SK-N-MC (cell line): Measurements from ENCODE around the gene AFP.

Experiments
- DNase-seq: peaks from one replicate; pipeline ENCODE4 v3.0.0-alpha.2; 2011; ENCODE audit warnings: low read depth, low spot score
- H3K27ac ChIP-seq: fragments of 200-600 bp; sonication (generic); 2 replicates; pipeline ENCODE4 v1.5.1; 2016; ENCODE audit warnings: mixed run types
- H3K36me3 ChIP-seq: fragments of 200-600 bp; sonication (generic); 2 replicates; pipeline ENCODE4 v1.6.1; 2017; ENCODE audit warnings: antibody characterized with exemption, low read length, mixed read lengths; ENCODE audit not compliant: insufficient read depth
- H3K4me3 ChIP-seq: fragments of 200-600 bp; sonication (generic); 2 replicates; pipeline ENCODE4 v1.5.1; 2016
- H3K9ac ChIP-seq: fragments of 200-600 bp; sonication (generic); 2 replicates; pipeline ENCODE4 v1.8.0; 2017; ENCODE audit warnings: mixed run types, mixed read lengths; ENCODE audit not compliant: insufficient read length
- H3K9me3 ChIP-seq: fragments of 200-600 bp; sonication (generic); 2 replicates; pipeline ENCODE4 v1.6.1; 2017; ENCODE audit warnings: low read depth, mild to moderate bottlenecking, antibody characterized with exemption, low read length, moderate library complexity, mixed read lengths
- EZH2 ChIP-seq: fragments of 200-600 bp; sonication (generic); IDR thresholded peaks from one replicate; pipeline ENCODE4 v1.6.1; 2017; ENCODE audit warnings: antibody characterized with exemption
- FOXP2 ChIP-seq: optimal IDR thresholded peaks from 2 replicates; pipeline ENCODE3; 2011; ENCODE audit warnings: mild to moderate bottlenecking, moderate library complexity; ENCODE audit not compliant: insufficient read depth; ENCODE audit errors: extremely low read length, control extremely low read depth
- POLR2AphosphoS5 ChIP-seq: IDR thresholded peaks from 2 replicates; pipeline ENCODE4 v1.6.1; 2012; ENCODE audit warnings: mild to moderate bottlenecking, low read depth, low read length, borderline replicate concordance

The AFP gene

DNA sequence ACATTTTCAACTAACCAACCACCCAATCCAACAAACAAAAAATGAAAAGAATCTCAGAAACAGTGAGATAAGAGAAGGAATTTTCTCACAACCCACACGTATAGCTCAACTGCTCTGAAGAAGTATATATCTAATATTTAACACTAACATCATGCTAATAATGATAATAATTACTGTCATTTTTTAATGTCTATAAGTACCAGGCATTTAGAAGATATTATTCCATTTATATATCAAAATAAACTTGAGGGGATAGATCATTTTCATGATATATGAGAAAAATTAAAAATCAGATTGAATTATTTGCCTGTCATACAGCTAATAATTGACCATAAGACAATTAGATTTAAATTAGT, 4.2 kb upstream of the AFP start:
- TF ChIP-seq POLR2AphosphoS5 (no peak), FOXP2 (no peak), EZH2 (no peak)
- DNase-seq: no peak

DNA sequence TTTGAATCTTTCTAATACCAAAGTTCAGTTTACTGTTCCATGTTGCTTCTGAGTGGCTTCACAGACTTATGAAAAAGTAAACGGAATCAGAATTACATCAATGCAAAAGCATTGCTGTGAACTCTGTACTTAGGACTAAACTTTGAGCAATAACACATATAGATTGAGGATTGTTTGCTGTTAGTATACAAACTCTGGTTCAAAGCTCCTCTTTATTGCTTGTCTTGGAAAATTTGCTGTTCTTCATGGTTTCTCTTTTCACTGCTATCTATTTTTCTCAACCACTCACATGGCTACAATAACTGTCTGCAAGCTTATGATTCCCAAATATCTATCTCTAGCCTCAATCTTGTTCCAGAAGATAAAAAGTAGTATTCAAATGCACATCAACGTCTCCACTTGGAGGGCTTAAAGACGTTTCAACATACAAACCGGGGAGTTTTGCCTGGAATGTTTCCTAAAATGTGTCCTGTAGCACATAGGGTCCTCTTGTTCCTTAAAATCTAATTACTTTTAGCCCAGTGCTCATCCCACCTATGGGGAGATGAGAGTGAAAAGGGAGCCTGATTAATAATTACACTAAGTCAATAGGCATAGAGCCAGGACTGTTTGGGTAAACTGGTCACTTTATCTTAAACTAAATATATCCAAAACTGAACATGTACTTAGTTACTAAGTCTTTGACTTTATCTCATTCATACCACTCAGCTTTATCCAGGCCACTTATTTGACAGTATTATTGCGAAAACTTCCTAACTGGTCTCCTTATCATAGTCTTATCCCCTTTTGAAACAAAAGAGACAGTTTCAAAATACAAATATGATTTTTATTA, 3.6 kb upstream of the AFP start:
- Histone ChIP-seq H3K36me3 (no peaks in the 10 kb centered on the region), H3K9ac (no peak overlapping the region)

More for the DNA sequence above, 4.2 kb upstream of the AFP start:
- Histone ChIP-seq H3K9me3 (no peaks in the 10 kb centered on the region), H3K27ac (no peak overlapping the region), H3K4me3 (no peak overlapping the region), H3K36me3 (no peaks in the 10 kb centered on the region), H3K9ac (no peak overlapping the region)

DNA sequence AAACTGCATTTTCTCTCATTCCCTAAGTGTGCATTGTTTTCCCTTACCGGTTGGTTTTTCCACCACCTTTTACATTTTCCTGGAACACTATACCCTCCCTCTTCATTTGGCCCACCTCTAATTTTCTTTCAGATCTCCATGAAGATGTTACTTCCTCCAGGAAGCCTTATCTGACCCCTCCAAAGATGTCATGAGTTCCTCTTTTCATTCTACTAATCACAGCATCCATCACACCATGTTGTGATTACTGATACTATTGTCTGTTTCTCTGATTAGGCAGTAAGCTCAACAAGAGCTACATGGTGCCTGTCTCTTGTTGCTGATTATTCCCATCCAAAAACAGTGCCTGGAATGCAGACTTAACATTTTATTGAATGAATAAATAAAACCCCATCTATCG, 2.9 kb upstream of the AFP start:
- no peak overlapping the region for H3K27ac ChIP-seq
- no peak overlapping the region for H3K4me3 ChIP-seq
- no peaks in the 10 kb centered on the region for H3K9me3 ChIP-seq

More for the DNA sequence above, 3.6 kb upstream of the AFP start:
- H3K9me3 ChIP-seq: no peaks in the 10 kb centered on the region
- TF ChIP-seq FOXP2 (no peak), EZH2 (no peak), POLR2AphosphoS5 (no peak)
- H3K27ac ChIP-seq: no peak overlapping the region
- DNase-seq: no peak
- H3K4me3 ChIP-seq: no peak overlapping the region

DNA sequence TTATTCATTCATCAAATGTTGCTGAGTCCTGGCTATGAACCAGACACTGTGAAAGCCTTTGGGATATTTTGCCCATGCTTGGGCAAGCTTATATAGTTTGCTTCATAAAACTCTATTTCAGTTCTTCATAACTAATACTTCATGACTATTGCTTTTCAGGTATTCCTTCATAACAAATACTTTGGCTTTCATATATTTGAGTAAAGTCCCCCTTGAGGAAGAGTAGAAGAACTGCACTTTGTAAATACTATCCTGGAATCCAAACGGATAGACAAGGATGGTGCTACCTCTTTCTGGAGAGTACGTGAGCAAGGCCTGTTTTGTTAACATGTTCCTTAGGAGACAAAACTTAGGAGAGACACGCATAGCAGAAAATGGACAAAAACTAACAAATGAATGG, 1.7 kb upstream of the AFP start:
- H3K27ac ChIP-seq: no peak overlapping the region
- no peak overlapping the region for H3K4me3 ChIP-seq
- TF ChIP-seq EZH2 (no peak), POLR2AphosphoS5 (no peak), FOXP2 (no peak)
- H3K9ac ChIP-seq: no peak overlapping the region
- no peak for DNase-seq
- H3K36me3 ChIP-seq: no peaks in the 10 kb centered on the region
- no peaks in the 10 kb centered on the region for H3K9me3 ChIP-seq

More for the DNA sequence above, 2.9 kb upstream of the AFP start:
- DNase-seq: no peak
- Histone ChIP-seq H3K9ac (no peak overlapping the region), H3K36me3 (no peaks in the 10 kb centered on the region)
- TF ChIP-seq POLR2AphosphoS5 (no peak), FOXP2 (no peak), EZH2 (no peak)

DNA sequence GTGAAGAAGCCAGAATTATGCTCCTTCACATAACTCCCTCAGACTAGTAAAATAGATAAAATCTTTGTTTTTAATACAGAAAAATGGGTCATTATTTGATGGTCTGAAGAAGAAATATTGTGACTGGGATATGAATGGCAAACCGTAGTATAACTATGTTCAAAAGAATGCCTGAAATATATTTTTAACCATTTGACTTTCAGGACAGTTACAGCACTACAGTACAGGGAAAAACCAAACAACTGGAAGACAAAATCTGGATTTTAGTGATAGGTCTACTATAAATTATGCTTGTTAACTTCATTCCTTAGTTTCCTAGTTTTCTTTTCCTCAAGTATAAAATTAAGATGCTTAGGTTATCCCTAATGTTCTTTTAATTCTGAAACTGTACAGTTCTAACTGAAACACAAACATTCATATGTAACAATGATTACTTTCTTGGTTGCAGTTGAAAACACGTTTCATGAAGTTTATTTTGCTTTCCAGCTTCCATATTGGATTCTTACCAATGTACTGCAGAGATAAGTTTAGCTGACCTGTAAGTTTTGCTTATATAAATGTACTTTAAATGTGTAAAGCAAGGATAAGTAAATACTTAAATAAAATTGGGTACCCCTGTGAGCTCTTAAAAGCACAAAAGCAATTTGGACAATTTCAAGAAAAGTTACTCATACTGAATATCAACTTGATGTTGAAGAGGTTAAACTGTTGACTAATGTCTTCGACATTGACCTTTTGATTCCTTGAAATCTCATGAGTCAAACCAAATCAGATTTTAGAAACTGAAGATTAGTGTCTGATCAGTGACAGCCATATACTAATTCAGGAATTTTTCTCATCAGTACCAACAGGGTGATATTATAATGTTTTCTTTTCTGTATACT, 895 bp downstream of the AFP start:
- H3K36me3 ChIP-seq: no peaks in the 10 kb centered on the region
- no peaks in the 10 kb centered on the region for H3K9me3 ChIP-seq
- H3K9ac ChIP-seq: no peak overlapping the region
- no peak overlapping the region for H3K27ac ChIP-seq
- no peak overlapping the region for H3K4me3 ChIP-seq
- TF ChIP-seq FOXP2 (no peak), POLR2AphosphoS5 (no peak), EZH2 (no peak)
- DNase-seq: no peak

DNA sequence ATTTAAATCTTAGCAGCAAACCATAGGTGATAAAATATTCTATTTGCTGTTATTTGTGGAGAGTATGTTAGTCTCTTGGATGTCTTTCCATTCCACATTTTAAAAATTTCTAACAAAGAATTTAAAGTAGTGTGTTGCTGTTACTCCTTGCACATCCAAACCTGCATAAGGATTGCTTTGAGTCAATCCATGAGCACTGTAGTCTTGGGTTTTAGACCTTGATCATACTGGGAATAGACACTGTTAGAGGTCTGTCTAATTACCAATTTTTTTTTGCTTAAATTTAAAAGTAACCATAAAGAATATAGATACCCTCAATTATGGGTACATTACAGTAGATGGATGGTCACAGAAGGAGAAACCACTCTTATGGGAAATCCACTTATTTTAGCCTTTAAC, 1.5 kb downstream of the AFP start:
- Histone ChIP-seq H3K9ac (no peak overlapping the region), H3K36me3 (no peaks in the 10 kb centered on the region), H3K27ac (no peak overlapping the region), H3K4me3 (no peak overlapping the region), H3K9me3 (no peaks in the 10 kb centered on the region)
- no peak for TF ChIP-seq FOXP2
- no peak for DNase-seq

DNA sequence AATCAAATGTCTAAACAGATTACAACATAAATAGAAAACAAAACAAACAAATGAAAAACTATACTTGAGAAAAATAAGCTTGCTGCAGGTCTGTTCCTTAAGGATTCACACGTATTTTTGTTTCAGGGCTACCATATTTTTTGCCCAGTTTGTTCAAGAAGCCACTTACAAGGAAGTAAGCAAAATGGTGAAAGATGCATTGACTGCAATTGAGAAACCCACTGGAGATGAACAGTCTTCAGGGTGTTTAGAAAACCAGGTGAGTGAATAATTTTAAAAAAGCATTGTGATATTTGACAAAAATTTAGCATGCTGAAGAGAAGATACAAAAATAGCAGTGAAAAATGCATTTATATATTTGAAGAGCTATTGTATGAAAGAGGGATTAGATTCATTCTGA, 2.0 kb downstream of the AFP start:
- Histone ChIP-seq H3K4me3 (no peak overlapping the region), H3K9ac (no peak overlapping the region)

DNA sequence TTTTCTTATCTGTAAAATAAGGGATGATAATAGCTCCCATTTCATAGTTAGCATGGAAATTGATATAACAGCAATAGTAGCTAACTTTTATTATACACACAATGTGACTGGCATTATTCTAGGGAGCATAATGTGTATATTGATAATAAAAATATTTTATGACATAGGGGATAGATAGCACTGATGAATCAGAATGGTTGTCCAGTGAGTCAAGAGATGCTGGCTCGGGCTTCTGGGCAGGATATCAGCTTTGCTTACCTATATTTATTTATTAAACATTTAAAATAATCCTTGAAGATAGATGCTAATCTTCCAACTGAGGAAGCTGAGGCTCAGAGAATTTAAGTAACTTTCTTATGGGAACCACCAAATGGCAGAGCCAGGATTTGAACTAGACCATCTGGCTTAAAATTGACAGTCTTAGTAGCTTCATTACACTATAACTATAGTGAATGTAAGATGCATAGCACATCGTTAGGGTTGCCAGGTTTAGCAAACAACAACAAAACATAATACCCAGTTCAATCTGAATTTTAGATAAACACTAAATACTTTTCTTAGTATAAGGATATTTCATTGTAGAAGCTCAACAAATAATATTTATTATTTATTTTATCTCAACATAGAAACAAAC, 2.7 kb downstream of the AFP start:
- Histone ChIP-seq H3K36me3 (no peaks in the 10 kb centered on the region), H3K4me3 (no peak overlapping the region), H3K27ac (no peak overlapping the region), H3K9ac (no peak overlapping the region), H3K9me3 (no peaks in the 10 kb centered on the region)
- TF ChIP-seq POLR2AphosphoS5: no peak
- TF ChIP-seq EZH2: no peak
- no peak for TF ChIP-seq FOXP2
- DNase-seq: no peak

More for the DNA sequence above, 2.0 kb downstream of the AFP start:
- no peaks in the 10 kb centered on the region for H3K9me3 ChIP-seq
- no peaks in the 10 kb centered on the region for H3K36me3 ChIP-seq
- DNase-seq: no peak
- TF ChIP-seq POLR2AphosphoS5: no peak
- no peak for TF ChIP-seq EZH2
- no peak for TF ChIP-seq FOXP2
- no peak overlapping the region for H3K27ac ChIP-seq
